BJ (cell line): ENCODE data around the gene CRABP1. TPM values are rescaled to one million over a fixed set of nuclear protein-coding genes. Genes with fewer than 3 reads are reported as not detected.

Source experiments
- CTCF ChIA-PET: fragments of 350-600 bp; formaldehyde crosslinking; extraction: SDS; loops from one replicate; lab custom pipeline; 2021; ENCODE audit warnings: antibody characterized with exemption, inconsistent platforms; lab: Yijun Ruan, JAX
- POLR2A ChIA-PET: fragments of 300-600 bp; sonication (Branson Sonifier 250); formaldehyde crosslinking; extraction: SDS; loops from one replicate; lab custom pipeline; 2021; ENCODE audit warnings: antibody characterized with exemption; lab: Charles Lee
- DNase-seq: peaks from one replicate; pipeline ENCODE4 v3.0.0-alpha.2; 2011; ENCODE audit warnings: low read depth
- H3K27me3 ChIP-seq: 2 replicates; pipeline ENCODE4 v1.6.0; 2011; ENCODE audit warnings: low read length; ENCODE audit not compliant: control insufficient read depth, insufficient read depth
- H3K36me3 ChIP-seq: 2 replicates; pipeline ENCODE4 v1.5.1; 2011; ENCODE audit warnings: low read length; ENCODE audit not compliant: control insufficient read depth, insufficient read depth
- H3K4me3 ChIP-seq: 2 replicates; pipeline ENCODE4 v1.5.1; 2011; ENCODE audit warnings: low read depth, mild to moderate bottlenecking, control low read depth, low read length
- CTCF ChIP-seq: IDR thresholded peaks from 2 replicates; pipeline ENCODE4 v1.5.1; 2011; ENCODE audit warnings: low read depth, mild to moderate bottlenecking, control low read depth, inconsistent platforms, low read length, moderate library complexity; ENCODE audit not compliant: insufficient read depth
- polyA plus RNA-seq: library from polyadenylated mRNA; depleted of rRNA; stranded (reverse); fragments of >200 nt; gene quantifications from 2 replicates; pipeline ENCODE4 v1.2.3, GENCODE V29; 2011

The CRABP1 gene
- polyA plus RNA-seq, 1 experiment = not detected

GRCh38 chr15:78360958-78361718 is 21.0 kb downstream of the CRABP1 start:
- Histone ChIP-seq H3K36me3 (no peaks in the 10 kb centered on the region), H3K27me3 (peaks cover 13% of the 10 kb centered on the region), H3K4me3 (no peak overlapping the region)
- ChIA-PET POLR2A (no interaction called here), CTCF (interaction anchor here (0.6 to 1.2 kb wide), 4 partner anchors 9 to 54 kb away, joined by 3 to 4 read pairs (median 3); no protein-coding TSS in a partner anchor)
- DNase-seq = no peak
- TF ChIP-seq CTCF = no peak

- H3K36me3 ChIP-seq = no peaks in the 10 kb centered on the region
- peaks cover 13% of the 10 kb centered on the region for H3K27me3 ChIP-seq
- POLR2A ChIA-PET = no interaction called here
- DNase-seq = no peak
- no peak for TF ChIP-seq CTCF
- CTCF ChIA-PET = no interaction called here
- no peak overlapping the region for H3K4me3 ChIP-seq
Measured at GRCh38 chr15:78361771-78362506, 21.8 kb downstream of the CRABP1 start.

DNA sequence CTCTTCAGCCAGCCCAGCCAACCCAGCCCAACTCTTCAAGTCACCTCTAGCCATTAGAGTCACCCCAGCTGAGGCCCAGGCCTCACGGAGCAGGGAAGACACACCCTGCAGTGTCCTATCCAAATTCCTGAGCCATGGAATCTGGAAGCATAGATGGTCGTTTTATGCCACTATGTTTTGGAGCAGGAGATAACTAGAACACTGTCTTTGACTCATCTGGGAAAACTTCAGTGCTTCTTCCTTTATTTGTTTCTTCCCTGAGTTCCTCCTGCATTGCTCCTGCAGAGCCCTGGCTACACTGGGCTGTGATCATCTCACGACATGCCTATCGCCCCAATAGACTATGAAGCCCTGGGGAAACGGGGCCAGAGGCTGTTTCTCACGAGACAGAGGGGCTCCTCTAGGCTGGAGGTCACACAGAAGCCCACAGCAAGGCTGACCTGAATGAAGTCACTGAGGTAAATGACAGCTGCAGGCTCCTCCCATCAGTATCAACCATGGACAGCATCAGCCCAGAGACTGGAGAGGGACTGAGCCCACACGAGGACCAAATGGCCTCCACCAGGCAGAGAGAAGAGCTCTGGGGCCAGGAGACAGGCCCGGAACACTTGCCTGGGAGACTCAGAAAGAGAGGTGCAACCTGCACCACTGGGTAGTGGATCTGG is 22.7 kb downstream of the CRABP1 start:
- CTCF ChIA-PET = no interaction called here
- Histone ChIP-seq H3K27me3 (peaks cover 13% of the 10 kb centered on the region), H3K4me3 (no peak overlapping the region), H3K36me3 (no peaks in the 10 kb centered on the region)
- POLR2A ChIA-PET = no interaction called here
- no peak for TF ChIP-seq CTCF
- DNase-seq = no peak

- DNase-seq = no peak
- Histone ChIP-seq H3K4me3 (no peak overlapping the region), H3K27me3 (peaks cover 13% of the 10 kb centered on the region), H3K36me3 (no peaks in the 10 kb centered on the region)
- TF ChIP-seq CTCF = no peak
- POLR2A ChIA-PET = no interaction called here
- CTCF ChIA-PET = no interaction called here
Measured at GRCh38 chr15:78363381-78363734, 23.2 kb downstream of the CRABP1 start.

- Histone ChIP-seq H3K36me3 (no peaks in the 10 kb centered on the region), H3K4me3 (no peak overlapping the region), H3K27me3 (peaks cover 10% of the 10 kb centered on the region)
- ChIA-PET POLR2A (no interaction called here), CTCF (no interaction called here)
- TF ChIP-seq CTCF = no peak
- DNase-seq = no peak
Measured at GRCh38 chr15:78364233-78364632, 24.1 kb downstream of the CRABP1 start.
